K562 (cell line): ENCODE data around the gene UPK3A. TPM values are rescaled to one million over a fixed set of nuclear protein-coding genes. Genes with fewer than 3 reads are reported as not detected.

Experiments used
- ATAC-seq: fragments of 200-7000 bp; cut with Tn5 transposase; 3 replicates; pipeline ENCODE4 v1.9.1; 2020; ENCODE audit warnings: moderate library complexity
- BruUV-seq: library from RNA; stranded (reverse); fragments of 400-500 nt; replicated peaks from 2 replicates; lab custom pipeline; 2021; lab: Mats Ljungman, UMichigan
- CTCF ChIA-PET: fragments of 300-600 bp; formaldehyde crosslinking; extraction: SDS; loops from one replicate; lab custom pipeline; 2021; ENCODE audit warnings: low intra/inter-chr PET ratio; lab: Yijun Ruan, JAX
- POLR2A ChIA-PET: fragments of 300-600, 350-650 bp; sonication (Branson Sonifier 250); formaldehyde crosslinking; extraction: SDS; loops from one replicate; lab custom pipeline; 2021; ENCODE audit warnings: antibody characterized with exemption, inconsistent platforms; lab: Yijun Ruan, JAX
- DNase-seq, 4 experiments: peaks; one replicate each; pipeline versions ENCODE4 v3.0.0 to v3.0.0-alpha.2; 2011 to 2018; ENCODE audit warnings: low spot score in 3 of 4, mixed read lengths in 3 of 4; ENCODE audit errors: extremely low read depth in 1 of 4
- FAIRE-seq: peaks from 2 replicates; lab custom pipeline; 2011; peaks lifted over from hg19 to GRCh38; lab: Jason Lieb, UNC
- H2AFZ ChIP-seq: 2 replicates; pipeline ENCODE4 v1.6.0; 2011; ENCODE audit warnings: low read depth, low read length, control low read depth, inconsistent platforms
- H3K27ac ChIP-seq: fragments of 200-600 bp; 3 replicates; pipeline ENCODE4 v1.8.0; 2011; ENCODE audit warnings: low read depth, mild to moderate bottlenecking, control low read depth, inconsistent platforms, low read length, moderate library complexity, mixed read lengths; ENCODE audit errors: extremely low read depth
- H3K27me3 ChIP-seq, 2 experiments: fragments of 300-600 bp in 1 of 2; 2 replicates in 1 of 2; 3 replicates in 1 of 2; pipeline versions ENCODE4 v1.6.0 to v1.8.0; 2011; ENCODE audit warnings: inconsistent platforms in 2 of 2, low read length in 2 of 2, mild to moderate bottlenecking in 1 of 2, mixed read lengths in 1 of 2, moderate library complexity in 1 of 2; ENCODE audit not compliant: control insufficient read depth in 2 of 2, insufficient read depth in 2 of 2
- H3K36me3 ChIP-seq: fragments of 300-600 bp; 3 replicates; pipeline ENCODE4 v1.8.0; 2011; ENCODE audit warnings: mild to moderate bottlenecking, low read length, inconsistent platforms; ENCODE audit not compliant: control insufficient read depth, insufficient read depth
- H3K4me1 ChIP-seq, 2 experiments: fragments of 200-600 bp in 1 of 2; replicated peaks in 1 of 2; 2 replicates in 1 of 2; 3 replicates in 1 of 2; pipeline versions ENCODE4 v1.5.1 to v1.8.0; 2011; ENCODE audit warnings: inconsistent platforms in 2 of 2, low read length in 2 of 2, mild to moderate bottlenecking in 1 of 2, mixed read lengths in 1 of 2, moderate library complexity in 1 of 2; ENCODE audit not compliant: control insufficient read depth in 2 of 2, insufficient read depth in 2 of 2
- H3K4me2 ChIP-seq: 2 replicates; pipeline ENCODE4 v1.6.1; 2011; ENCODE audit warnings: low read length, control low read depth, inconsistent platforms, mixed read lengths; ENCODE audit not compliant: insufficient read depth
- H3K4me3 ChIP-seq: fragments of 200-600 bp; sonication (generic), shearing (Covaris generic); 2 replicates; pipeline ENCODE4 v1.5.1; 2016; ENCODE audit warnings: control low read depth, inconsistent platforms
- H3K79me2 ChIP-seq: fragments of 200-600 bp; 3 replicates; pipeline ENCODE4 v1.8.0; 2011; ENCODE audit warnings: low read length, inconsistent platforms; ENCODE audit not compliant: control insufficient read depth, insufficient read depth
- H3K9ac ChIP-seq, 2 experiments: 2 replicates each; pipeline versions ENCODE4 v1.6.0 to v1.6.1; 2011; ENCODE audit warnings: low read depth in 2 of 2, low read length in 2 of 2, control low read depth in 1 of 2, inconsistent platforms in 1 of 2, mild to moderate bottlenecking in 1 of 2, mixed read lengths in 1 of 2; ENCODE audit not compliant: insufficient read depth in 1 of 2
- H3K9me1 ChIP-seq: one replicate; pipeline ENCODE4 v1.6.0; 2011; ENCODE audit warnings: inconsistent platforms, mild to moderate bottlenecking, low read length, moderate library complexity; ENCODE audit not compliant: control insufficient read depth, insufficient read depth
- H3K9me3 ChIP-seq: replicated peaks from 2 replicates; pipeline ENCODE4 v1.5.1; 2011; ENCODE audit warnings: low read depth, low read length, inconsistent platforms; ENCODE audit not compliant: control insufficient read depth, insufficient read depth
- H4K20me1 ChIP-seq: replicated peaks from 2 replicates; pipeline ENCODE4 v1.6.1; 2011; ENCODE audit warnings: low read length, inconsistent platforms, mixed read lengths; ENCODE audit not compliant: control insufficient read depth, insufficient read depth
- MEIS2 ChIP-seq: fragments of 450-650 bp; IDR thresholded peaks from 2 replicates; pipeline ENCODE4 v1.6.1; 2014; ENCODE audit warnings: mild to moderate bottlenecking; ENCODE audit not compliant: partially characterized antibody
- PPARD ChIP-seq: fragments of 250-450 bp; sonication (Bioruptor Pico); IDR thresholded peaks from 2 replicates; pipeline ENCODE4 v1.8.0; 2022; ENCODE audit warnings: inconsistent platforms, mild to moderate bottlenecking, moderate library complexity
- RBM34 ChIP-seq: fragments of 200-400 bp; formaldehyde crosslinking; IDR thresholded peaks from 2 replicates; pipeline ENCODE4 v1.6.1; 2018; ENCODE audit warnings: low read length, borderline replicate concordance; ENCODE audit not compliant: insufficient read depth
- WGBS: fragments of 100-300 bp; shearing (Covaris generic); methylation state at CpG from one replicate; pipeline ENCODE4 v1.1.6; 2016; ENCODE audit warnings: low coverage, mixed read lengths; ENCODE audit not compliant: insufficient coverage; ENCODE audit errors: missing lambda C conversion rate; 5-methylcytosine and 5-hydroxymethylcytosine counted together
- in situ Hi-C: fragments of 300-500 bp; cut with MboI; formaldehyde crosslinking; loops from 4 replicates; pipeline ENCODE4 v1.15.0; 2018; ENCODE audit warnings: inconsistent platforms, mixed read lengths
- intact Hi-C: fragments of 100-400 bp; cut with micrococcal nuclease; formaldehyde crosslinking; loops from 2 replicates; pipeline ENCODE4 v1.14.2; 2022
- polyA plus RNA-seq, 8 experiments: library from polyadenylated mRNA; depleted of rRNA in 4 of 8; stranded (reverse) in 5 of 8; unstranded in 3 of 8; fragments of >200 nt; fragmentation: Nextera tagmentation in 2 of 8; fragmentation: Illumina TruSeq in 1 of 8; extraction: Ambion mirVana in 2 of 8; extraction: Trizol in 1 of 8; gene quantifications; 2 replicates each; pipeline versions ENCODE4 v1.2.1 to v1.2.3, GENCODE V29; 2011 to 2014; ENCODE audit warnings: inconsistent platforms in 1 of 8, missing spikeins in 1 of 8
- total RNA-seq, 7 experiments: library from RNA; depleted of rRNA in 6 of 7; stranded (reverse); fragments of >200 nt in 6 of 7; fragmentation: Illumina TruSeq in 2 of 7; extraction: Trizol in 2 of 7; gene quantifications; 2 replicates each; pipeline versions ENCODE4 v1.2.1 to v1.2.3, GENCODE V29; 2011 to 2021; ENCODE audit warnings: low replicate concordance in 1 of 7
- TF ChIP-seq, protein P1 (sequence below): fragments of 450-650 bp; IDR thresholded peaks from 2 replicates; pipeline ENCODE4 v1.6.1; 2016
- TF ChIP-seq, protein P2 (sequence below), 2 experiments: IDR thresholded peaks in 1 of 2; conservative IDR thresholded peaks in 1 of 2; 2 replicates each; pipeline ENCODE4 v1.6.1; 2016; ENCODE audit warnings: low read depth in 2 of 2, mild to moderate bottlenecking in 1 of 2, missing compliant biosample characterization in 1 of 2, missing genetic modification characterization in 1 of 2, moderate library complexity in 1 of 2

Gene UPK3A
- total and polyA plus RNA-seq, 9 of the 15 experiments (the other 6 are each of a cell fraction or from before 2014, with no cell fraction given): not detected

DNA sequence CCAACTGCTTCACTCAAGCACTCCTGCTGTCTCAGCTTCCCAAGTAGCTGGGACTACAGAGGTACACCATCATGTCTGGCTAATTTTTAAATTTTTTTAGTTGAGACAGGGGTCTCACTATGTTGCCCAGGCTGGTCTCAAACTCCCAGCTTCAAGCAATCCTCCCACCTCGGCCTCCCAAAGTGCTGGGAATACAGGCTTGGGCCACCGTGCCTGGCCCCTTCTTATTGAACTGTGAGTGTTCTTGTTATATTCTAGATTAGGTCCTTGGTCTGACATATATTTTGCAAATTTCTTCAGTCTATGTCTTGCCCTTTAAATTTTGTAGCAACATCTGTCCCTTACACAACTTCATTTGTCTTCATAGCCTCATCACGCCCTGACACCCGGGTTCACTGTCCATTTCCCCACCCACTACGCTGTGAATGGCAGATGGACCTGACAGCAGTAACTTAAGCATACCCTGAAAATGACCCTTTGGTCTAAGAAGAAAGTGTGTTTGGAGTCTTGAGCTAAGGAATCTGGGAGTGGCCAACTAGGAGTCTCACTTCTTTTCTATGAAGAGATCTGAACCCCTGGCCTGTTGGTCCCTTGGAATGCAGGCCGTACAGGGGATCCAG is 20.8 kb downstream of the UPK3A start:
- H3K27ac ChIP-seq: no peak overlapping the region
- peaks cover 8% of the 10 kb centered on the region for H3K79me2 ChIP-seq
- intact Hi-C loops: no loop called here
- H3K27me3 ChIP-seq: no peaks in the 10 kb centered on the region
- ChIA-PET CTCF (no interaction called here), POLR2A (interaction anchor here (0.7 kb wide), 1 partner anchor 40 kb away, joined by 3 read pairs; no protein-coding TSS in a partner anchor)
- no peak overlapping the region for H3K4me3 ChIP-seq
- H3K9ac ChIP-seq: no peak overlapping the region
- WGBS: 41% methylated on average over 6 of the region's 6 CpGs
- peaks cover 8 to 16% of the 10 kb centered on the region in 2 experiments; a peak in 4 of 5 replicates for H3K4me1 ChIP-seq
- DNase-seq (no peak), FAIRE-seq (no peak), ATAC-seq (no peak)
- H3K4me2 ChIP-seq: no peak overlapping the region
- in situ Hi-C loops: no loop called here
- no peaks in the 10 kb centered on the region for H3K9me3 ChIP-seq
- no peaks in the 10 kb centered on the region for H3K36me3 ChIP-seq
- no peaks in the 10 kb centered on the region for H3K9me1 ChIP-seq
- no TSS peak for BruUV-seq
- TF ChIP-seq, protein P1, sequence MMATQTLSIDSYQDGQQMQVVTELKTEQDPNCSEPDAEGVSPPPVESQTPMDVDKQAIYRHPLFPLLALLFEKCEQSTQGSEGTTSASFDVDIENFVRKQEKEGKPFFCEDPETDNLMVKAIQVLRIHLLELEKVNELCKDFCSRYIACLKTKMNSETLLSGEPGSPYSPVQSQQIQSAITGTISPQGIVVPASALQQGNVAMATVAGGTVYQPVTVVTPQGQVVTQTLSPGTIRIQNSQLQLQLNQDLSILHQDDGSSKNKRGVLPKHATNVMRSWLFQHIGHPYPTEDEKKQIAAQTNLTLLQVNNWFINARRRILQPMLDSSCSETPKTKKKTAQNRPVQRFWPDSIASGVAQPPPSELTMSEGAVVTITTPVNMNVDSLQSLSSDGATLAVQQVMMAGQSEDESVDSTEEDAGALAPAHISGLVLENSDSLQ: peak; percentile 23; the same call in 1 of the 2 replicates
- TF ChIP-seq, protein P2, sequence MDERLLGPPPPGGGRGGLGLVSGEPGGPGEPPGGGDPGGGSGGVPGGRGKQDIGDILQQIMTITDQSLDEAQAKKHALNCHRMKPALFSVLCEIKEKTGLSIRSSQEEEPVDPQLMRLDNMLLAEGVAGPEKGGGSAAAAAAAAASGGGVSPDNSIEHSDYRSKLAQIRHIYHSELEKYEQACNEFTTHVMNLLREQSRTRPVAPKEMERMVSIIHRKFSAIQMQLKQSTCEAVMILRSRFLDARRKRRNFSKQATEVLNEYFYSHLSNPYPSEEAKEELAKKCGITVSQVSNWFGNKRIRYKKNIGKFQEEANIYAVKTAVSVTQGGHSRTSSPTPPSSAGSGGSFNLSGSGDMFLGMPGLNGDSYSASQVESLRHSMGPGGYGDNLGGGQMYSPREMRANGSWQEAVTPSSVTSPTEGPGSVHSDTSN (CRISPR knock-in tag; IDR thresholded peaks at IDR 0.05; ENCODE audit: low read depth): no peak
- TF ChIP-seq, protein P2 (tag; conservative IDR thresholded peaks at IDR 0.05; ENCODE audit: low read depth): peak; percentile 51
- TF ChIP-seq MEIS2: peak; percentile 16
- no peak for TF ChIP-seq RBM34
- TF ChIP-seq PPARD (CRISPR knock-in tag): no peak
- TF ChIP-seq, all 486 proteins: peak for 3
- H2AFZ ChIP-seq: peak overlapping the region; percentile 58
- no peaks in the 10 kb centered on the region for H4K20me1 ChIP-seq
